IMR-90 (cell line): ENCODE data around the gene TXNDC15. TPM values are rescaled to one million over a fixed set of nuclear protein-coding genes. Genes with fewer than 3 reads are reported as not detected.

Source experiments
- ATAC-seq: fragments of 200-7000 bp; cut with Tn5 transposase; 2 replicates; pipeline ENCODE4 v1.9.1; 2020; ENCODE audit warnings: low read depth, mild to moderate bottlenecking, moderate library complexity
- BruUV-seq: library from RNA; stranded (reverse); fragments of 400-500 nt; replicated peaks from 2 replicates; lab custom pipeline; 2021; lab: Mats Ljungman, UMichigan
- CTCF ChIA-PET: fragments of 300-600 bp; formaldehyde crosslinking; extraction: SDS; loops from one replicate; lab custom pipeline; 2021; ENCODE audit warnings: antibody characterized with exemption; lab: Yijun Ruan, JAX
- POLR2A ChIA-PET: fragments of 300-600 bp; sonication (Branson Sonifier 250); formaldehyde crosslinking; loops from one replicate; lab custom pipeline; 2022; ENCODE audit warnings: antibody characterized with exemption; ENCODE audit not compliant: unreplicated experiment; lab: Charles Lee
- DNase-seq: peaks from one replicate; pipeline ENCODE4 v3.0.0; 2013
- H2AFZ ChIP-seq: replicated peaks from 2 replicates; pipeline ENCODE3; 2013; ENCODE audit warnings: low read length, mild to moderate bottlenecking; ENCODE audit not compliant: poor library complexity
- H2AK5ac ChIP-seq: 2 replicates; pipeline ENCODE4 v1.6.1; 2013; ENCODE audit warnings: low read depth, low read length, inconsistent platforms
- H2AK9ac ChIP-seq: replicated peaks from 2 replicates; pipeline ENCODE3; 2013; ENCODE audit warnings: mild to moderate bottlenecking, low read depth, low read length, moderate library complexity; ENCODE audit not compliant: poor library complexity
- H2BK120ac ChIP-seq: 2 replicates; pipeline ENCODE4 v1.6.1; 2013; ENCODE audit warnings: low read depth, low read length, inconsistent platforms
- H2BK15ac ChIP-seq: 3 replicates; pipeline ENCODE4 v1.6.1; 2013; ENCODE audit warnings: low read depth, low read length, inconsistent platforms
- H2BK20ac ChIP-seq: 2 replicates; pipeline ENCODE4 v1.6.1; 2013; ENCODE audit warnings: low read depth, mild to moderate bottlenecking, inconsistent platforms, low read length, moderate library complexity
- H2BK5ac ChIP-seq: 2 replicates; pipeline ENCODE4 v1.6.1; 2013; ENCODE audit warnings: mild to moderate bottlenecking, low read depth, low read length, inconsistent platforms; ENCODE audit not compliant: poor library complexity, severe bottlenecking
- H3K14ac ChIP-seq: replicated peaks from 2 replicates; pipeline ENCODE4 v1.6.1; 2013; ENCODE audit warnings: low read depth, low read length, inconsistent platforms
- H3K18ac ChIP-seq: 2 replicates; pipeline ENCODE4 v1.6.1; 2013; ENCODE audit warnings: low read depth, low read length, control low read depth
- H3K23ac ChIP-seq: 2 replicates; pipeline ENCODE4 v1.6.1; 2013; ENCODE audit warnings: low read depth, low read length, inconsistent platforms
- H3K27ac ChIP-seq: 2 replicates; pipeline ENCODE4 v1.5.1; 2013; ENCODE audit warnings: mild to moderate bottlenecking, control low read depth, low read length; ENCODE audit not compliant: insufficient read depth
- H3K27me3 ChIP-seq: 2 replicates; pipeline ENCODE4 v1.6.1; 2013; ENCODE audit warnings: low read length; ENCODE audit not compliant: control insufficient read depth, insufficient read depth
- H3K36me3 ChIP-seq: 2 replicates; pipeline ENCODE4 v1.6.1; 2013; ENCODE audit warnings: low read length, mixed read lengths; ENCODE audit not compliant: control insufficient read depth, insufficient read depth
- H3K4ac ChIP-seq: 2 replicates; pipeline ENCODE4 v1.6.1; 2013; ENCODE audit warnings: low read depth, low read length, inconsistent platforms
- H3K4me1 ChIP-seq: 2 replicates; pipeline ENCODE4 v1.6.1; 2013; ENCODE audit warnings: low read length, mixed read lengths; ENCODE audit not compliant: control insufficient read depth, insufficient read depth
- H3K4me2 ChIP-seq: 2 replicates; pipeline ENCODE4 v1.6.1; 2013; ENCODE audit warnings: low read depth, mild to moderate bottlenecking, control low read depth, low read length, moderate library complexity
- H3K4me3 ChIP-seq: 2 replicates; pipeline ENCODE4 v1.5.1; 2013; ENCODE audit warnings: low read depth, mild to moderate bottlenecking, control low read depth, low read length, moderate library complexity; ENCODE audit not compliant: insufficient read depth
- H3K56ac ChIP-seq: 2 replicates; pipeline ENCODE4 v1.6.1; 2013; ENCODE audit warnings: low read length, inconsistent platforms; ENCODE audit not compliant: insufficient read depth; ENCODE audit errors: extremely low read depth
- H3K79me1 ChIP-seq, 2 experiments: 2 replicates each; pipeline ENCODE4 v1.6.1; 2013; ENCODE audit warnings: low read length in 2 of 2, inconsistent platforms in 1 of 2, low read depth in 1 of 2
- H3K9ac ChIP-seq: 2 replicates; pipeline ENCODE4 v1.6.1; 2013; ENCODE audit warnings: low read depth, low read length, control low read depth
- H3K9me1 ChIP-seq: 2 replicates; pipeline ENCODE4 v1.6.1; 2013; ENCODE audit warnings: low read length, inconsistent platforms; ENCODE audit not compliant: insufficient read depth
- H3K9me3 ChIP-seq: 2 replicates; pipeline ENCODE4 v1.6.1; 2013; ENCODE audit warnings: low read length; ENCODE audit not compliant: control insufficient read depth, insufficient read depth
- H4K20me1 ChIP-seq: 2 replicates; pipeline ENCODE4 v1.6.1; 2013; ENCODE audit warnings: low read length, inconsistent platforms; ENCODE audit not compliant: insufficient read depth
- H4K5ac ChIP-seq: 2 replicates; pipeline ENCODE4 v1.6.1; 2013; ENCODE audit warnings: mild to moderate bottlenecking, low read depth, low read length, control low read depth
- H4K8ac ChIP-seq, 2 experiments: 2 replicates each; pipeline ENCODE4 v1.6.1; 2013; ENCODE audit warnings: low read depth in 2 of 2, low read length in 2 of 2, control low read depth in 1 of 2, inconsistent platforms in 1 of 2
- H4K91ac ChIP-seq: 2 replicates; pipeline ENCODE4 v1.6.1; 2013; ENCODE audit warnings: low read depth, low read length, inconsistent platforms; ENCODE audit not compliant: insufficient read depth
- CEBPB ChIP-seq: IDR thresholded peaks from 2 replicates; pipeline ENCODE4 v1.6.1; 2012; ENCODE audit warnings: low read depth, low read length, improper control_type of control experiment
- FOS ChIP-seq: fragments of 150-350 bp; IDR thresholded peaks from 2 replicates; pipeline ENCODE4 v1.6.1; 2016; ENCODE audit warnings: low read depth, low read length
- MAFK ChIP-seq: IDR thresholded peaks from 2 replicates; pipeline ENCODE4 v1.6.1; 2012; ENCODE audit warnings: low read depth, low read length, improper control_type of control experiment
- MXI1 ChIP-seq: IDR thresholded peaks from 2 replicates; pipeline ENCODE4 v1.6.1; 2012; ENCODE audit warnings: low read depth, mild to moderate bottlenecking, low read length, moderate library complexity, borderline replicate concordance
- RCOR1 ChIP-seq: IDR thresholded peaks from 2 replicates; pipeline ENCODE4 v1.6.1; 2012; ENCODE audit warnings: mild to moderate bottlenecking, low read length, improper control_type of control experiment; ENCODE audit not compliant: insufficient replicate concordance
- RFX5 ChIP-seq: IDR thresholded peaks from 2 replicates; pipeline ENCODE4 v1.8.0; 2012; ENCODE audit warnings: low read depth, mild to moderate bottlenecking, low read length, moderate library complexity
- WGBS, 2 experiments: methylation state at CpG; one replicate each; pipeline versions ENCODE4 v1.1.5 to v1.1.7; 2013; ENCODE audit warnings: missing lambda C conversion rate in 2 of 2; ENCODE audit not compliant: insufficient read length in 1 of 2; ENCODE audit errors: extremely low coverage in 2 of 2; 5-methylcytosine and 5-hydroxymethylcytosine counted together
- dilution Hi-C: fragments of 300-500 bp; cut with HindIII; formaldehyde crosslinking; loops from one replicate; pipeline ENCODE4 v1.14.3; 2018; ENCODE audit warnings: low sequenced_read_pairs; ENCODE audit not compliant: unreplicated experiment
- in situ Hi-C: fragments of 300-500 bp; cut with MboI; formaldehyde crosslinking; loops from 3 replicates; pipeline ENCODE4 v1.14.3; 2019; ENCODE audit warnings: low sequenced_read_pairs, inconsistent platforms, mixed read lengths
- intact Hi-C: fragments of 100-400 bp; cut with micrococcal nuclease; formaldehyde crosslinking; loops from 2 replicates; pipeline ENCODE4 v1.10.0; 2022
- polyA plus RNA-seq, 3 experiments: library from polyadenylated mRNA; depleted of rRNA; stranded (reverse); fragments of >200 nt; gene quantifications; 2 replicates each; pipeline ENCODE4 v1.2.3, GENCODE V29; 2012; ENCODE audit warnings: low replicate concordance in 1 of 3
- total RNA-seq: library from RNA; depleted of rRNA; stranded (reverse); fragments of >200 nt; gene quantifications from 2 replicates; pipeline ENCODE4 v1.2.3, GENCODE V29; 2012

TXNDC15 gene
- total and polyA plus RNA-seq, 2 of the 4 experiments (the other 2 are of a cell fraction): 87.0 to 125 TPM

- Histone ChIP-seq H4K8ac (no peak overlapping the region), H4K20me1 (no peaks in the 10 kb centered on the region), H2BK20ac (no peak overlapping the region), H3K9ac (no peak overlapping the region), H2BK120ac (no peak overlapping the region), H3K18ac (no peak overlapping the region), H3K4me1 (no peaks in the 10 kb centered on the region), H3K14ac (no peak overlapping the region), H3K36me3 (peaks cover 6% of the 10 kb centered on the region; the same call in 1 of the 2 replicates), H2BK15ac (no peak overlapping the region), H3K4ac (no peak overlapping the region), H3K23ac (no peak overlapping the region), H2AFZ (no peak overlapping the region), H3K4me2 (no peak overlapping the region), H3K4me3 (no peak overlapping the region), H4K91ac (no peak overlapping the region), H4K5ac (no peak overlapping the region), H3K56ac (no peak overlapping the region), H2AK5ac (no peak overlapping the region), H3K27ac (no peak overlapping the region), H3K79me1 (peaks cover 3 to 16% of the 10 kb centered on the region in 2 experiments), H3K9me3 (no peaks in the 10 kb centered on the region), H2AK9ac (no peak overlapping the region), H3K9me1 (no peaks in the 10 kb centered on the region), H3K27me3 (no peaks in the 10 kb centered on the region), H2BK5ac (no peak overlapping the region)
- DNase-seq: no peak
- BruUV-seq: no TSS peak
- ATAC-seq: no peak
- POLR2A ChIA-PET: no interaction called here
- dilution Hi-C loops: no loop called here
- intact Hi-C loops: no loop called here
- WGBS, 2 experiments: 80% methylated on average over 1 of the region's 8 CpGs; no CpG with 5 or more reads in 1 of the 2 experiments
- TF ChIP-seq MXI1 (no peak), RFX5 (no peak), FOS (no peak), MAFK (no peak), RCOR1 (no peak), CEBPB (no peak)
- in situ Hi-C loops: no loop called here
- CTCF ChIA-PET: no interaction called here
These were observed 37.4 kb downstream of the TXNDC15 start for GRCh38 chr5:134911285-134912206.
